DND-41 (cell line): ENCODE results near the gene EEF1A1.
A peak's percentile ranks its signal among the peaks of the same experiment; 100 is the strongest.
"Not testable (repeated sequence)": the region's sequence is repeated elsewhere in the genome, so short reads cannot be mapped to it uniquely, and the experiment has no call there.

Experiments
- ATAC-seq: fragments of 200-7000 bp; cut with Tn5 transposase; 3 replicates; pipeline ENCODE4 v1.9.1; 2021; ENCODE audit warnings: low read depth; ENCODE audit not compliant: insufficient read depth
- DNase-seq: peaks from one replicate; pipeline ENCODE4 v3.0.0-alpha.2; 2020
- H2AFZ ChIP-seq: 2 replicates; pipeline ENCODE4 v1.6.0; 2012; ENCODE audit warnings: low read depth, low read length
- H3K27ac ChIP-seq: 2 replicates; pipeline ENCODE4 v1.5.1; 2012; ENCODE audit warnings: low read length, inconsistent platforms
- H3K27me3 ChIP-seq: fragments of 200-600 bp; sonication (generic); 2 replicates; pipeline ENCODE4 v1.6.0; 2012; ENCODE audit warnings: low read length, mild to moderate bottlenecking, inconsistent platforms; ENCODE audit not compliant: insufficient read depth, poor library complexity
- H3K36me3 ChIP-seq: 2 replicates; pipeline ENCODE4 v1.5.1; 2012; ENCODE audit warnings: low read length, inconsistent platforms; ENCODE audit not compliant: insufficient read depth
- H3K4me1 ChIP-seq: 2 replicates; pipeline ENCODE4 v1.5.1; 2012; ENCODE audit warnings: mild to moderate bottlenecking, low read length; ENCODE audit not compliant: insufficient read depth
- H3K4me2 ChIP-seq: 2 replicates; pipeline ENCODE4 v1.6.0; 2012; ENCODE audit warnings: mild to moderate bottlenecking, moderate library complexity, low read length, inconsistent platforms; ENCODE audit not compliant: insufficient read depth
- H3K4me3 ChIP-seq, 2 experiments: fragments of 200-600 bp in 1 of 2; shearing (Covaris generic) in 1 of 2; 2 replicates each; pipeline ENCODE4 v1.5.1; 2012 to 2016; ENCODE audit warnings: inconsistent platforms in 2 of 2, low read length in 2 of 2, mild to moderate bottlenecking in 2 of 2, low read depth in 1 of 2, moderate library complexity in 1 of 2
- H3K79me2 ChIP-seq: 2 replicates; pipeline ENCODE4 v1.6.0; 2012; ENCODE audit warnings: low read length, inconsistent platforms; ENCODE audit not compliant: insufficient read depth
- H3K9ac ChIP-seq: 2 replicates; pipeline ENCODE4 v1.6.0; 2012; ENCODE audit warnings: low read depth, mild to moderate bottlenecking, inconsistent platforms, low read length, moderate library complexity
- H3K9me3 ChIP-seq: 2 replicates; pipeline ENCODE4 v1.5.1; 2012; ENCODE audit warnings: low read length, moderate library complexity, mild to moderate bottlenecking, inconsistent platforms; ENCODE audit not compliant: insufficient read depth, severe bottlenecking
- H4K20me1 ChIP-seq: 2 replicates; pipeline ENCODE4 v1.6.0; 2012; ENCODE audit warnings: low read length; ENCODE audit not compliant: insufficient read depth
- EZH2 ChIP-seq: IDR thresholded peaks from 3 replicates; pipeline ENCODE4 v1.6.1; 2012; ENCODE audit warnings: borderline replicate concordance, low read depth, mild to moderate bottlenecking, moderate library complexity, low read length, inconsistent platforms; ENCODE audit not compliant: severe bottlenecking
- TF ChIP-seq, protein P1 (sequence below): IDR thresholded peaks from 2 replicates; pipeline ENCODE4 v1.5.1; 2012; ENCODE audit warnings: borderline replicate concordance, low read length, moderate library complexity, mild to moderate bottlenecking; ENCODE audit not compliant: poor library complexity, severe bottlenecking; ENCODE audit errors: extremely low read depth

EEF1A1 gene

GRCh38 chr6:73556836-73557235 lies 36.0 kb upstream of the EEF1A1 start:
- H3K36me3 ChIP-seq: no peaks in the 10 kb centered on the region
- H3K4me1 ChIP-seq: no peaks in the 10 kb centered on the region
- no peak overlapping the region for H3K27ac ChIP-seq
- ATAC-seq: no peak
- H3K79me2 ChIP-seq: no peaks in the 10 kb centered on the region
- no peaks in the 10 kb centered on the region for H3K27me3 ChIP-seq
- H2AFZ ChIP-seq: no peak overlapping the region
- H3K9ac ChIP-seq: no peak overlapping the region
- no peak overlapping the region for H3K4me2 ChIP-seq
- no peaks in the 10 kb centered on the region for H4K20me1 ChIP-seq
- no peak for TF ChIP-seq EZH2
- TF ChIP-seq, protein P1, sequence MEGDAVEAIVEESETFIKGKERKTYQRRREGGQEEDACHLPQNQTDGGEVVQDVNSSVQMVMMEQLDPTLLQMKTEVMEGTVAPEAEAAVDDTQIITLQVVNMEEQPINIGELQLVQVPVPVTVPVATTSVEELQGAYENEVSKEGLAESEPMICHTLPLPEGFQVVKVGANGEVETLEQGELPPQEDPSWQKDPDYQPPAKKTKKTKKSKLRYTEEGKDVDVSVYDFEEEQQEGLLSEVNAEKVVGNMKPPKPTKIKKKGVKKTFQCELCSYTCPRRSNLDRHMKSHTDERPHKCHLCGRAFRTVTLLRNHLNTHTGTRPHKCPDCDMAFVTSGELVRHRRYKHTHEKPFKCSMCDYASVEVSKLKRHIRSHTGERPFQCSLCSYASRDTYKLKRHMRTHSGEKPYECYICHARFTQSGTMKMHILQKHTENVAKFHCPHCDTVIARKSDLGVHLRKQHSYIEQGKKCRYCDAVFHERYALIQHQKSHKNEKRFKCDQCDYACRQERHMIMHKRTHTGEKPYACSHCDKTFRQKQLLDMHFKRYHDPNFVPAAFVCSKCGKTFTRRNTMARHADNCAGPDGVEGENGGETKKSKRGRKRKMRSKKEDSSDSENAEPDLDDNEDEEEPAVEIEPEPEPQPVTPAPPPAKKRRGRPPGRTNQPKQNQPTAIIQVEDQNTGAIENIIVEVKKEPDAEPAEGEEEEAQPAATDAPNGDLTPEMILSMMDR: no peak
- H3K4me3 ChIP-seq: no peak overlapping the region
- H3K9me3 ChIP-seq: no peaks in the 10 kb centered on the region
- DNase-seq: no peak

- not testable (repeated sequence) for H3K27me3 ChIP-seq, H3K4me1 ChIP-seq, H3K9ac ChIP-seq, ATAC-seq, H3K4me3 ChIP-seq, H3K79me2 ChIP-seq, H3K9me3 ChIP-seq, DNase-seq, H3K36me3 ChIP-seq, H3K27ac ChIP-seq, H3K4me2 ChIP-seq, H4K20me1 ChIP-seq, H2AFZ ChIP-seq
These were observed 34.6 kb upstream of the EEF1A1 start for GRCh38 chr6:73555380-73555949.

- not testable (repeated sequence) for H3K27ac ChIP-seq, H3K79me2 ChIP-seq, H3K4me2 ChIP-seq, DNase-seq, H3K36me3 ChIP-seq, H2AFZ ChIP-seq, H3K9ac ChIP-seq, H3K4me3 ChIP-seq, H4K20me1 ChIP-seq, ATAC-seq, H3K9me3 ChIP-seq, H3K27me3 ChIP-seq, H3K4me1 ChIP-seq
These were observed 30.3 kb upstream of the EEF1A1 start for GRCh38 chr6:73551115-73551514.

DNA sequence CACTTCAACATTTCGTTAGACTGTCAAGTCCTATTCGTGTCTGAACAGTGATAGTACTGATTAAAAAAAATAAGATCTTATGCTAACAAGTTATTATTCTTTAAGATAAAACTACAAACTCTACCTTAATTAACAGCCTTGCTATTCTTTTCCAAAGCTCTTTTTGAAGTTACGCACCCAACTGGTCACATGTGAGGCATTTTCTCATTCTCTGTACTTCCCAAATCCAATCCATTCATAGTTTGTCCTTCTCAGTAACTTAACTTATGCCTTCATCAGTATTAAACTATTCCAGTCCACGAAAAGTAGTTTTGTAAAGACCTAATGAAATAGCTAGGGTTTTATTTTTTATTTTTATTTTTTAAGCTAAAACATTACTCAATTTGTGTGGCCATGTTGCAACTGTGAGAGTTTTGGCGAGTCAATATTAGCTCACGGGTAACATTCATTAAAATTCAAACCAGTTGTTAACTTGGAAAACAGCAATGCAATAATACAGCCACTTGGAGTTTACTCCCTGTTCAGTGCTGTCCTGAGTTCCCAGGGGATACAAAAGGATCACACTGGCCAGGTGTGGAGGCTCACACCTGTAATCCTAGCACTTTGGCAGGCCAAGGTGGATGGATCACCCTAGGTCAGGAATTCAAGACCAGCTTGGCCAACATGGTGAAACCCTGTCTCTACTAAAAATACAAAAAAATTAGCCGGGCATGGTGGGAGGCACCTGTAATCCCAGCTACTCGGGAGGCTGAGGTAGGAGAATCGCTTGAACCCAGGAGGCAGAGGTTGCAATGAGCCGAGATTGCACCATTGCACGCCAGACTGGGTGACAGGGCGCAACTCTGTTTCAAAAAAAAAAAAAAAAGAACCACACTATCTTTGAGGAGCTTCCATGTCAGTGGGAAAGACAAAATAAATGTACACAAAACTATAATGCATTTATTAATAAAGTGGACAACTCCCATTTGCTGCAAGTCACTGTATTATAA lies 27.9 kb upstream of the EEF1A1 start:
- no peak for ATAC-seq
- TF ChIP-seq EZH2: no peak
- TF ChIP-seq, protein P1: peak; percentile 9
- H3K36me3 ChIP-seq: no peaks in the 10 kb centered on the region
- H4K20me1 ChIP-seq: no peaks in the 10 kb centered on the region
- no peaks in the 10 kb centered on the region for H3K9me3 ChIP-seq
- no peak overlapping the region for H3K4me3 ChIP-seq
- no peak overlapping the region for H3K27ac ChIP-seq
- H3K79me2 ChIP-seq: no peaks in the 10 kb centered on the region
- no peaks in the 10 kb centered on the region for H3K27me3 ChIP-seq
- H3K4me1 ChIP-seq: no peaks in the 10 kb centered on the region
- H3K4me2 ChIP-seq: no peak overlapping the region
- no peak overlapping the region for H2AFZ ChIP-seq
- no peak overlapping the region for H3K9ac ChIP-seq
- no peak for DNase-seq
